Measurements from ENCODE around the gene C3orf80.
"Not testable (repeated sequence)": the region's sequence is repeated elsewhere in the genome, so short reads cannot be mapped to it uniquely, and the experiment has no call there.

DNA sequence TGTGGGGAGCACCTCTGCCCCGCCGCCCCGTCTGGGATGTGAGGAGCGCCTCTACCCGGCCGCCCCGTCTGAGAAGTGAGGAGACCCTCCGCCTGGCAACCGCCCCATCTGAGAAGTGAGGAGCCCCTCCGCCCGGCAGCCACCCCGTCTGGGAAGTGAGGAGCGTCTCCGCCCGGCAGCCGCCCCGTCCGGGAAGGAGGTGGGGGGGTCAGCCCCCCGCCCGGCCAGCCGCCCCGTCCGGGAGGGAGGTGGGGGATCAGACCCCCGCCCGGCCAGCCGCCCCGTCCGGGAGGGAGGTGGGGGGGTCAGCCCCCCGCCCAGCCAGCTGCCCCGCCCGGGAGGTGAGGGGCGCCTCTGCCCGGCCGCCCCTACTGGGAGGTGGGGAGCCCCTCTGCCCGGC, 46.6 kb upstream of the C3orf80 start:
- TF ChIP-seq, protein P1, sequence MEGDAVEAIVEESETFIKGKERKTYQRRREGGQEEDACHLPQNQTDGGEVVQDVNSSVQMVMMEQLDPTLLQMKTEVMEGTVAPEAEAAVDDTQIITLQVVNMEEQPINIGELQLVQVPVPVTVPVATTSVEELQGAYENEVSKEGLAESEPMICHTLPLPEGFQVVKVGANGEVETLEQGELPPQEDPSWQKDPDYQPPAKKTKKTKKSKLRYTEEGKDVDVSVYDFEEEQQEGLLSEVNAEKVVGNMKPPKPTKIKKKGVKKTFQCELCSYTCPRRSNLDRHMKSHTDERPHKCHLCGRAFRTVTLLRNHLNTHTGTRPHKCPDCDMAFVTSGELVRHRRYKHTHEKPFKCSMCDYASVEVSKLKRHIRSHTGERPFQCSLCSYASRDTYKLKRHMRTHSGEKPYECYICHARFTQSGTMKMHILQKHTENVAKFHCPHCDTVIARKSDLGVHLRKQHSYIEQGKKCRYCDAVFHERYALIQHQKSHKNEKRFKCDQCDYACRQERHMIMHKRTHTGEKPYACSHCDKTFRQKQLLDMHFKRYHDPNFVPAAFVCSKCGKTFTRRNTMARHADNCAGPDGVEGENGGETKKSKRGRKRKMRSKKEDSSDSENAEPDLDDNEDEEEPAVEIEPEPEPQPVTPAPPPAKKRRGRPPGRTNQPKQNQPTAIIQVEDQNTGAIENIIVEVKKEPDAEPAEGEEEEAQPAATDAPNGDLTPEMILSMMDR (IDR thresholded peaks at IDR 0.05), result not testable (repeated sequence)
- TF ChIP-seq EZH2 (IDR thresholded peaks at IDR 0.05), result not testable (repeated sequence)

Measured in neural progenitor cell (in vitro differentiated cells).